Stimulated activated CD4-positive, alpha-beta T cell treated with anti-CD3 and anti-CD28 coated beads, TNF-alpha, amount 100 ng/mL, for 1 hour (primary cell): ENCODE results near the gene AKAP8L.
"Not testable (repeated sequence)": the region's sequence is repeated elsewhere in the genome, so short reads cannot be mapped to it uniquely, and the experiment has no call there.

Experiments
- DNase-seq, 3 donors: peaks; one replicate each; pipeline ENCODE4 v3.0.0-alpha.2; 2020; ENCODE audit warnings: low read depth in 3 of 3, low spot score in 1 of 3

The AKAP8L gene

GRCh38 chr19:15418231-15418578, 583 bp downstream of the AKAP8L start:
- no peak for DNase-seq

GRCh38 chr19:15417699-15418098, 1.1 kb downstream of the AKAP8L start:
- DNase-seq, result no peak

- no peak for DNase-seq
Observed at GRCh38 chr19:15412832-15413231, 6.0 kb downstream of the AKAP8L start.

GRCh38 chr19:15411351-15411750, 7.4 kb downstream of the AKAP8L start:
- not testable (repeated sequence) for DNase-seq

- no peak for DNase-seq
Observed at GRCh38 chr19:15404780-15405211, 14.0 kb downstream of the AKAP8L start.

- DNase-seq, result no peak
Observed at GRCh38 chr19:15404097-15404779, 14.6 kb downstream of the AKAP8L start.

- no peak for DNase-seq
Observed at GRCh38 chr19:15403151-15403531, 15.6 kb downstream of the AKAP8L start.

- DNase-seq, result no peak
Observed at GRCh38 chr19:15402411-15403150, 16.2 kb downstream of the AKAP8L start.

GRCh38 chr19:15401397-15401710, 17.4 kb downstream of the AKAP8L start:
- DNase-seq, result no peak

- DNase-seq, result no peak
Observed at GRCh38 chr19:15400521-15401396, 18.0 kb downstream of the AKAP8L start.

- no peak for DNase-seq
Observed at GRCh38 chr19:15399635-15400034, 19.2 kb downstream of the AKAP8L start.

GRCh38 chr19:15399234-15399515, 19.6 kb downstream of the AKAP8L start:
- DNase-seq, result no peak

GRCh38 chr19:15398501-15399233, 20.1 kb downstream of the AKAP8L start:
- no peak for DNase-seq

GRCh38 chr19:15397782-15398181, 21.0 kb downstream of the AKAP8L start:
- no peak for DNase-seq

- no peak for DNase-seq
Observed at GRCh38 chr19:15397236-15397635, 21.6 kb downstream of the AKAP8L start.

GRCh38 chr19:15396436-15396835, 22.4 kb downstream of the AKAP8L start:
- no peak for DNase-seq

GRCh38 chr19:15395251-15395650, 23.5 kb downstream of the AKAP8L start:
- not testable (repeated sequence) for DNase-seq

GRCh38 chr19:15394426-15394825, 24.4 kb downstream of the AKAP8L start:
- no peak for DNase-seq

- no peak for DNase-seq
Observed at GRCh38 chr19:15393963-15394362, 24.8 kb downstream of the AKAP8L start.

GRCh38 chr19:15390814-15391213, 28.0 kb downstream of the AKAP8L start:
- no peak for DNase-seq

GRCh38 chr19:15381864-15382263, 36.9 kb downstream of the AKAP8L start:
- no peak for DNase-seq

GRCh38 chr19:15381429-15381828, 37.4 kb downstream of the AKAP8L start:
- DNase-seq, result no peak
